ENCODE measurements around the gene TCHHL1. TPM values are rescaled to one million over a fixed set of nuclear protein-coding genes. Genes with fewer than 3 reads are reported as not detected.
A peak's percentile ranks its signal among the peaks of the same experiment; 100 is the strongest.

Gene TCHHL1
- total and polyA plus RNA-seq, 9 of the 15 experiments (the other 6 are each of a cell fraction or from before 2014, with no cell fraction given), result not detected

GRCh38 chr1:152052606-152053005 lies 36.3 kb downstream of the TCHHL1 start (continued):
- no peak for TF ChIP-seq HNRNPH1 (optimal IDR thresholded peaks at IDR 0.05; ENCODE audit: low read depth, low read length)
- TF ChIP-seq FOXJ2 (tag; IDR thresholded peaks at IDR 0.05), result no peak
- TF ChIP-seq JUND (IDR thresholded peaks at IDR 0.05; ENCODE audit: borderline replicate concordance, low read depth, low read length), result peak; percentile 35; the same call in 1 of the 2 replicates
- TF ChIP-seq JUND (tag; IDR thresholded peaks at IDR 0.05; ENCODE audit: borderline replicate concordance, low read depth, low read length), result no peak
- TF ChIP-seq, protein P1, sequence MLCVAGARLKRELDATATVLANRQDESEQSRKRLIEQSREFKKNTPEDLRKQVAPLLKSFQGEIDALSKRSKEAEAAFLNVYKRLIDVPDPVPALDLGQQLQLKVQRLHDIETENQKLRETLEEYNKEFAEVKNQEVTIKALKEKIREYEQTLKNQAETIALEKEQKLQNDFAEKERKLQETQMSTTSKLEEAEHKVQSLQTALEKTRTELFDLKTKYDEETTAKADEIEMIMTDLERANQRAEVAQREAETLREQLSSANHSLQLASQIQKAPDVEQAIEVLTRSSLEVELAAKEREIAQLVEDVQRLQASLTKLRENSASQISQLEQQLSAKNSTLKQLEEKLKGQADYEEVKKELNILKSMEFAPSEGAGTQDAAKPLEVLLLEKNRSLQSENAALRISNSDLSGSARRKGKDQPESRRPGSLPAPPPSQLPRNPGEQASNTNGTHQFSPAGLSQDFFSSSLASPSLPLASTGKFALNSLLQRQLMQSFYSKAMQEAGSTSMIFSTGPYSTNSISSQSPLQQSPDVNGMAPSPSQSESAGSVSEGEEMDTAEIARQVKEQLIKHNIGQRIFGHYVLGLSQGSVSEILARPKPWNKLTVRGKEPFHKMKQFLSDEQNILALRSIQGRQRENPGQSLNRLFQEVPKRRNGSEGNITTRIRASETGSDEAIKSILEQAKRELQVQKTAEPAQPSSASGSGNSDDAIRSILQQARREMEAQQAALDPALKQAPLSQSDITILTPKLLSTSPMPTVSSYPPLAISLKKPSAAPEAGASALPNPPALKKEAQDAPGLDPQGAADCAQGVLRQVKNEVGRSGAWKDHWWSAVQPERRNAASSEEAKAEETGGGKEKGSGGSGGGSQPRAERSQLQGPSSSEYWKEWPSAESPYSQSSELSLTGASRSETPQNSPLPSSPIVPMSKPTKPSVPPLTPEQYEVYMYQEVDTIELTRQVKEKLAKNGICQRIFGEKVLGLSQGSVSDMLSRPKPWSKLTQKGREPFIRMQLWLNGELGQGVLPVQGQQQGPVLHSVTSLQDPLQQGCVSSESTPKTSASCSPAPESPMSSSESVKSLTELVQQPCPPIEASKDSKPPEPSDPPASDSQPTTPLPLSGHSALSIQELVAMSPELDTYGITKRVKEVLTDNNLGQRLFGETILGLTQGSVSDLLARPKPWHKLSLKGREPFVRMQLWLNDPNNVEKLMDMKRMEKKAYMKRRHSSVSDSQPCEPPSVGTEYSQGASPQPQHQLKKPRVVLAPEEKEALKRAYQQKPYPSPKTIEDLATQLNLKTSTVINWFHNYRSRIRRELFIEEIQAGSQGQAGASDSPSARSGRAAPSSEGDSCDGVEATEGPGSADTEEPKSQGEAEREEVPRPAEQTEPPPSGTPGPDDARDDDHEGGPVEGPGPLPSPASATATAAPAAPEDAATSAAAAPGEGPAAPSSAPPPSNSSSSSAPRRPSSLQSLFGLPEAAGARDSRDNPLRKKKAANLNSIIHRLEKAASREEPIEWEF (CRISPR knock-in tag; IDR thresholded peaks at IDR 0.05), result no peak
- TF ChIP-seq KLF13 (tag; IDR thresholded peaks at IDR 0.05; ENCODE audit: borderline replicate concordance, low read depth), result no peak
- no peak for TF ChIP-seq RREB1 (CRISPR knock-in tag; IDR thresholded peaks at IDR 0.05)
- no peak for TF ChIP-seq BRD9 (IDR thresholded peaks at IDR 0.05; ENCODE audit: low read depth, partially characterized antibody)
- TF ChIP-seq GABPB2 (CRISPR knock-in tag; conservative IDR thresholded peaks at IDR 0.05), result no peak
- TF ChIP-seq ZNF695 (CRISPR knock-in tag; IDR thresholded peaks at IDR 0.05), result no peak
- no peak for TF ChIP-seq XRCC3 (IDR thresholded peaks at IDR 0.05)
- no peak for TF ChIP-seq NR2C2 (CRISPR knock-in tag; IDR thresholded peaks at IDR 0.05)
- TF ChIP-seq NR2C2 (tag; IDR thresholded peaks at IDR 0.05), result no peak
- TF ChIP-seq, protein P2, sequence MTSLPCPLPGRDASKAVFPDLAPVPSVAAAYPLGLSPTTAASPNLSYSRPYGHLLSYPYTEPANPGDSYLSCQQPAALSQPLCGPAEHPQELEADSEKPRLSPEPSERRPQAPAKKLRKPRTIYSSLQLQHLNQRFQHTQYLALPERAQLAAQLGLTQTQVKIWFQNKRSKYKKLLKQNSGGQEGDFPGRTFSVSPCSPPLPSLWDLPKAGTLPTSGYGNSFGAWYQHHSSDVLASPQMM (CRISPR knock-in tag; IDR thresholded peaks at IDR 0.05), result no peak
- TF ChIP-seq XRCC5 (IDR thresholded peaks at IDR 0.05; ENCODE audit: low read depth, low read length), result 0 out of 2 replicates have a peak, but pooled peaks have one; percentile 40
- no peak for TF ChIP-seq SMAD2 (IDR thresholded peaks at IDR 0.05; ENCODE audit: low read depth, low read length)
- TF ChIP-seq MEIS2 (IDR thresholded peaks at IDR 0.05; ENCODE audit: partially characterized antibody), result no peak
- no peak for TF ChIP-seq ZNF551 (CRISPR knock-in tag; IDR thresholded peaks at IDR 0.05)
- TF ChIP-seq CEBPB (tag; IDR thresholded peaks at IDR 0.05), result peak; percentile 80
